ENCODE measurements around the gene SLC7A7. TPM values are rescaled to one million over a fixed set of nuclear protein-coding genes. Genes with fewer than 3 reads are reported as not detected.
"Not testable (repeated sequence)": the region's sequence is repeated elsewhere in the genome, so short reads cannot be mapped to it uniquely, and the experiment has no call there.

The SLC7A7 gene
- total RNA-seq (ENCODE audit: insufficient read depth, low replicate concordance), result 4.8 TPM

- peak; percentile 91 for DNase-seq (ENCODE audit: low spot score)
Measured at GRCh38 chr14:22814941-22815713, at the start of gene SLC7A7. SLC7A7 (minus strand) TSS chr14:22815435; CDS start chr14:22813398, 2,037 bp downstream.

- no peak for DNase-seq (ENCODE audit: low spot score)
Measured at GRCh38 chr14:22864979-22865378, 49.7 kb upstream of the SLC7A7 start.

DNA sequence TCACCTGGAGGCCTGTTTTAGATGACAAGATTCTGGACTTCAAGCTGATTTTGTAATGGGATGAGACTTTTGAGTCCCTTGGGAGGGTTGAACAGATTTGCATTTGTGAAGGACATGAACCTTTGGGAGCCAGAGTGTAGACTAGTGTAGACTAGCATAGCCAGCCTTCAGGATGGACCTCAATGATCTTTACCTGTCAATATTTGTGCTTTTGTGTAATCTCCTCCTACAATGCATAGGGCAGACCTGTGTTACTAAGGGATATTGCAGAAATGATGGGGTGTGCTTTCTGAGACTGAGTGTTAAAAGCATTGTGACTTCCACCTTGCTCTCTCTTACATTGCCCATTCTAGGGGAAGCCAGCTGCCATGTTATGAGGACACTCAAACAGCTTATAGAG, 46.4 kb upstream of the SLC7A7 start:
- no peak for DNase-seq (ENCODE audit: low spot score)

- not testable (repeated sequence) for DNase-seq (ENCODE audit: low spot score)
Measured at GRCh38 chr14:22860377-22860776, 45.1 kb upstream of the SLC7A7 start.

GRCh38 chr14:22856428-22856827, 41.2 kb upstream of the SLC7A7 start:
- no peak for DNase-seq (ENCODE audit: low spot score)

- no peak for DNase-seq (ENCODE audit: low spot score)
Measured at GRCh38 chr14:22854963-22855724, 39.9 kb upstream of the SLC7A7 start.

DNA sequence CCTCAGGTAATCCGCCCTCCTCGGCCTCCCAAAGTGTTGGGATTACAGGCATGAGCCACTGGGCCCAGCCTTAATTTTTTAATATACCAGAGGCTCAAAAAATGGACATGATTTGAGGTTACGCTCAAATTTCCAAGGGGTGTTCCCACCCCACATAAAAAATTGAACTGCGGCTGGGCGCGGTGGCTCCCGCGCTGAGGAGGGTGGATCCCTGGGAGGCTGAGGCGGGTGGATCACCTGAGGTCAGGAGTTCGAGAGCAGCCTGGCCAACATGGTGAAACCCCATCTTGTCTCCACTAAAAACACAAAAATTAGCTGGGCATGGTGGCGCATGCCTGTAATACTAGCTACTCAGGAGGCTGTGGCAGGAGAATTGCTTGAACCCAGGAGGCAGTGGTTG, 39.1 kb upstream of the SLC7A7 start:
- DNase-seq (ENCODE audit: low spot score), result not testable (repeated sequence)

DNA sequence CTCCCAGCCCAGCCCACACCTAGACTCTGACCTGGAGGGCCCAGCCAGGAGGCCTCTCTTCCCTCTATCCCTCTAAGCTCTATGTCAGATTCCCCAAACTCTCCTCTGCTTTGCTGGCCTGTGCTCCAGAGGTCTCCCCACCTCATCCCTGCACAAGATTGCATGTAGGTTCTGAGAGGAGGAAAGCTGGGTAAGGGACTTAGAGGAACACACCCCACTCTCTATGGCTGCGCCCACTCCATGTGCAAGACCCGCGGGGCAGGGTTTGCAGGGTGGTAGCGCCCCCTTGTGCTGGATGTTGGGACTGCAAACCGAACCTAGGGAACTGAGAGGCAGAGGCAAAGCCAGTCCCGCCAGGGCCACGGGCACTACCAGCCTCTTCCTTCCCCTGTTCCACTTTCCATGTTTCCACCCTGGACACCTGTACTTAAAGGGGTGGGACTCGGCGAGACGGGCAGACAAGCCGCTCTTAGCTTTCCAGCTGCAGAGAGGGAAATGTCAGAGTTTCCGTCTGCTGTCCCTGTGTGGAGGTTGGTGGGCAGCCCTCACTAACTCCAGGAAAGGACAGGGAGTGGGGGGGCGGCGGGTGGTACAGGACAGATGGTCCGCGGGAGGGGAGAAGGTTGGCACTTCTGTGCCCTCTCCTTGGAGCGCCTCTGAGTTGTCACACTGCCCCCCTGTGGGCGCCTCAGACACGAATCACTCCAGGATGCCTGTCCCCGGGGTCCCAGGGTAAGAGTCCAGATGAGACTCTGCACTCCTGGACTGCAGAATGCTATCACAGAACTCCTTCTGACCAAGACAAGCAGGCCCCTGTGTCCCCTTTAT, 37.9 kb upstream of the SLC7A7 start:
- peak; percentile 93 for DNase-seq (ENCODE audit: low spot score)

DNA sequence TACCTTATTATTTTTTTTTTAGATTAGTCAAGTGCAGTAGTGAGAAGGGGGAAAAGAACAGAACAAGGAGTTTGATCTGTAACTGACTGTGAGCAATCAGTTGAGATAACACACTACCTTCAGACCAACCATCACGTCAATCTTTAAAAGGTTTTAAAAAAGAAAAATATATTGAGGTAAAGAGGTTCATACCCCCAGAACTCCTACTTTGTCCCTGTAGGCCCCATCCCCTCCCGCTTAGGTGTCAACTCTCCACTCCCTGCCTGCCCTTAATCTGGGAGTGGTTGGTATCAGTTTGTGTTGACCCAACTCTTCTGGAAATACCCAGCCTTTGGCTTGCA, 37.3 kb upstream of the SLC7A7 start:
- no peak for DNase-seq (ENCODE audit: low spot score)

DNA sequence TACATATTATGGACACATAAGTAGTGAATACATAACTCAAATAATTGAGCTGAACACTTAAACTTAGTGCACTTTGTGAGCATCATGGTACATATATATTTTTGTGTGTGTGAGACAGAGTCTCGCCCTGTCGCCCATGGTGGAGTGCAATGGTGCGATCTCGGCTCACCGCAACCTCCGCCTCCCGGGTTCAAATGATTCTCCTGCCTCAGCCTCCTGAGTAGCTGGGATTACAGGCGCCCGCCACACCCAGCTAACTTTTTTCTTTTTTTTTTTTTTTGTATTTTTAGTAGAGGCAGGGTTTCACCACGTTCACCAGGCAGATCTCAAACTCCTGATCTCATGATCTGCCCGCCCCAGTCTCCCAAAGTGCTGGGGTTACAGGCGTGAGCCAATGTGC, 36.9 kb upstream of the SLC7A7 start:
- DNase-seq (ENCODE audit: low spot score), result not testable (repeated sequence)

GRCh38 chr14:22850944-22851764, 35.9 kb upstream of the SLC7A7 start:
- DNase-seq (ENCODE audit: low spot score), result peak; percentile 87

- peak; percentile 40 for DNase-seq (ENCODE audit: low spot score)
Measured at GRCh38 chr14:22849212-22849819, 34.1 kb upstream of the SLC7A7 start.

GRCh38 chr14:22848351-22849164, 33.3 kb upstream of the SLC7A7 start:
- peak; percentile 96 for DNase-seq (ENCODE audit: low spot score)

DNA sequence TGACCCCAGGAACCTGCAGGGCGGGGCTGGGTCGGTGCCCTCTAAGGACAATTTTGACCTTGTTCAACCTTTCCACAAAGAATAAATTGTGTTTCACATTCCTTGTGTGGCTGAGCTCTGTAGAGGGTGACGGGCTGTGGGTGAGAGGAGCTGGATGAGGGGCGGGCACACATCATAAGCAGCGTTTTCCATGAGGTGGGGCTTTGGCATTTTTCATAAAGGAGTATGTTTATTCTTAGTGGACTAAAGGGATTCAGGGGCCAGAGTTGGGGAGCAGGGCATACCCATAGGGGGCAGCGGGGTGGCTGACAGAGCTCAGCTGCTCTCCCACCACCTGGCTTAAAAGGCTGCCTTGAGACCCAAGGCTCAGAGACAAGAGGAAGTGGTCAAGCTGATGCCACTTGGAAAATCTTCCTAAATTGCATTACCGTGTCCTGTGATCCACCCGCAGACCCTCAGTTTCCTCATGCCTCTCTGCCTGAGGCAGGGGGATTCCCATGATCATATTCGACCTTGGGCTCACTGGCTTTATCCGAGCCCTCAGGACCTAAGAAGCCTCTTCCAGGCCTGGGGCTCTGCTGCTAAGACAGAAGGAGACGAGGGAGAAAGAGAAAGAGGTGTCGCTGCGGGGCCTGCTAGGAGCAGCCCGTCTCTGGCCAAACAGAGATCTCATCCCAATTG, 32.6 kb upstream of the SLC7A7 start:
- DNase-seq (ENCODE audit: low spot score), result peak; percentile 45

- no peak for DNase-seq (ENCODE audit: low spot score)
Measured at GRCh38 chr14:22846811-22847307, 31.6 kb upstream of the SLC7A7 start.

GRCh38 chr14:22845821-22846625, 30.8 kb upstream of the SLC7A7 start:
- DNase-seq (ENCODE audit: low spot score), result no peak

GRCh38 chr14:22845103-22845394, 29.8 kb upstream of the SLC7A7 start:
- no peak for DNase-seq (ENCODE audit: low spot score)

Data from umbilical cord (tissue), 2 donors.